ENCODE results near the gene PYCR2. TPM values are rescaled to one million over a fixed set of nuclear protein-coding genes. Genes with fewer than 3 reads are reported as not detected.

PYCR2 gene
- polyA plus RNA-seq, 4 donors, result 41.1 to 64.4 (median 56.4) TPM

- DNase-seq (ENCODE audit: low read depth in 4 of 4, low spot score in 2 of 4), result no peak
Measured at GRCh38 chr1:225880222-225880588, 43.8 kb downstream of the PYCR2 start.

GRCh38 chr1:225879521-225880221 is 44.4 kb downstream of the PYCR2 start:
- no peak for DNase-seq (ENCODE audit: low read depth in 4 of 4, low spot score in 2 of 4)

- DNase-seq (ENCODE audit: low read depth in 4 of 4, low spot score in 2 of 4), result no peak
Measured at GRCh38 chr1:225878282-225878681, 45.8 kb downstream of the PYCR2 start.

GRCh38 chr1:225877580-225877979 is 46.5 kb downstream of the PYCR2 start:
- DNase-seq (ENCODE audit: low read depth in 4 of 4, low spot score in 2 of 4), result no peak

- no peak for DNase-seq (ENCODE audit: low read depth in 4 of 4, low spot score in 2 of 4)
Measured at GRCh38 chr1:225876900-225877510, 47.0 kb downstream of the PYCR2 start.

- no peak for DNase-seq (ENCODE audit: low read depth in 4 of 4, low spot score in 2 of 4)
Measured at GRCh38 chr1:225875044-225875815, 48.8 kb downstream of the PYCR2 start.

- no peak for DNase-seq (ENCODE audit: low read depth in 4 of 4, low spot score in 2 of 4)
Measured at GRCh38 chr1:225874431-225874830, 49.6 kb downstream of the PYCR2 start.

GRCh38 chr1:225873281-225873850 is 50.7 kb downstream of the PYCR2 start:
- DNase-seq (ENCODE audit: low read depth in 4 of 4, low spot score in 2 of 4), result no peak

GRCh38 chr1:225872075-225872430 is 52.0 kb downstream of the PYCR2 start:
- no peak for DNase-seq (ENCODE audit: low read depth in 4 of 4, low spot score in 2 of 4)

- no peak for DNase-seq (ENCODE audit: low read depth in 4 of 4, low spot score in 2 of 4)
Measured at GRCh38 chr1:225871359-225872074, 52.5 kb downstream of the PYCR2 start.

- no peak for DNase-seq (ENCODE audit: low read depth in 4 of 4, low spot score in 2 of 4)
Measured at GRCh38 chr1:225870911-225871310, 53.1 kb downstream of the PYCR2 start.

Other genes with a start within 250 kb of the PYCR2 start
- 100 to 1,000 TPM; 360 to 492 (median 444) TPM for gene SRP9, start 146.4 kb downstream of the PYCR2 start, polyA plus RNA-seq (ENCODE audit: insufficient read length in 4 of 4)
- gene EPHX1, start 114.1 kb downstream of the PYCR2 start, polyA plus RNA-seq (ENCODE audit: insufficient read length in 4 of 4), result 10 to 100 TPM; 54.5 to 66.5 (median 57.6) TPM
- gene TMEM63A, start 41.9 kb downstream of the PYCR2 start, polyA plus RNA-seq (ENCODE audit: insufficient read length in 4 of 4), result 10 to 100 TPM; 35.5 to 92.6 (median 63.6) TPM
- gene LEFTY1, start 35.1 kb downstream of the PYCR2 start, polyA plus RNA-seq (ENCODE audit: insufficient read length in 4 of 4), result 1 to 10 TPM; 2.5 to 9.3 (median 6.0) TPM
- 1 to 10 TPM in 3 of 4 donors, under 1 TPM in 1; 0.72 to 1.6 (median 1.1) TPM for gene LEFTY2, start 17.0 kb upstream of the PYCR2 start, polyA plus RNA-seq (ENCODE audit: insufficient read length in 4 of 4)
- gene SDE2, start 75.1 kb upstream of the PYCR2 start, polyA plus RNA-seq (ENCODE audit: insufficient read length in 4 of 4), result 10 to 100 TPM; 19.2 to 23.2 (median 21.7) TPM
- 1,000 to 10,000 TPM; 1,203 to 1,589 (median 1,301) TPM for gene H3-3A, start 138.5 kb upstream of the PYCR2 start, polyA plus RNA-seq (ENCODE audit: insufficient read length in 4 of 4)